ENCODE measurements around the gene OSBPL9.

The OSBPL9 gene

GRCh38 chr1:51671527-51672325, 54.8 kb downstream of the OSBPL9 start:
- no peaks in the 10 kb centered on the region for H3K27me3 ChIP-seq (ENCODE audit: insufficient read depth, poor library complexity, severe bottlenecking)
- H3K9me3 ChIP-seq (ENCODE audit: severe bottlenecking), result no peaks in the 10 kb centered on the region
- H3K4me1 ChIP-seq (ENCODE audit: insufficient read depth, poor library complexity, severe bottlenecking), result peaks cover 7% of the 10 kb centered on the region
- ATAC-seq (ENCODE audit: low read depth) (peak; percentile 40; the same call in 2 of the 3 replicates), DNase-seq (ENCODE audit: low spot score) (no peak)
- peaks cover 4% of the 10 kb centered on the region; the same call in 1 of the 2 replicates for H3K36me3 ChIP-seq (ENCODE audit: low read depth)
- H3K4me3 ChIP-seq (ENCODE audit: severe bottlenecking), result no peak overlapping the region
- TF ChIP-seq, protein P1, sequence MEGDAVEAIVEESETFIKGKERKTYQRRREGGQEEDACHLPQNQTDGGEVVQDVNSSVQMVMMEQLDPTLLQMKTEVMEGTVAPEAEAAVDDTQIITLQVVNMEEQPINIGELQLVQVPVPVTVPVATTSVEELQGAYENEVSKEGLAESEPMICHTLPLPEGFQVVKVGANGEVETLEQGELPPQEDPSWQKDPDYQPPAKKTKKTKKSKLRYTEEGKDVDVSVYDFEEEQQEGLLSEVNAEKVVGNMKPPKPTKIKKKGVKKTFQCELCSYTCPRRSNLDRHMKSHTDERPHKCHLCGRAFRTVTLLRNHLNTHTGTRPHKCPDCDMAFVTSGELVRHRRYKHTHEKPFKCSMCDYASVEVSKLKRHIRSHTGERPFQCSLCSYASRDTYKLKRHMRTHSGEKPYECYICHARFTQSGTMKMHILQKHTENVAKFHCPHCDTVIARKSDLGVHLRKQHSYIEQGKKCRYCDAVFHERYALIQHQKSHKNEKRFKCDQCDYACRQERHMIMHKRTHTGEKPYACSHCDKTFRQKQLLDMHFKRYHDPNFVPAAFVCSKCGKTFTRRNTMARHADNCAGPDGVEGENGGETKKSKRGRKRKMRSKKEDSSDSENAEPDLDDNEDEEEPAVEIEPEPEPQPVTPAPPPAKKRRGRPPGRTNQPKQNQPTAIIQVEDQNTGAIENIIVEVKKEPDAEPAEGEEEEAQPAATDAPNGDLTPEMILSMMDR (IDR thresholded peaks at IDR 0.05; ENCODE audit: poor library complexity, severe bottlenecking), result no peak
- no peak overlapping the region for H3K27ac ChIP-seq (ENCODE audit: poor library complexity, severe bottlenecking)

DNA sequence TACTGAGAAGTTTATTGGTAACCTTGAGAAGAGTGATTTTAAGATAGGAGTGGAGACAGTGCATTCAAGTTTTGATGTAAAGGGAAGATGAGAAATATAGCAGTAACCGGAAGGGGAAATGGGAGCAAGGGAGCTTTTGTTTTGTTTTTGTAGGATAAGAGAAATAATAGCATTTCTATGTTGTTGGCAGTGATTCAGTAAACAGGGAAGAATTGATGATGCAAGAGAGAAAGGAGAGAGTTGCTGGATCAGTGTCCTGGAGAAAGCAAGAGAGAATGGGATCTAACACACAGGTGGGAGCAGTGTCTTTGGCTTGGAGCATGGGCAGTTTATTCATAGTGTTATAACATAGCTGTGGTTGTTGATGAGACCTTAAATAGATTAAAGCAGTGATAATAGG, 56.4 kb downstream of the OSBPL9 start:
- DNase-seq (ENCODE audit: low spot score), result no peak
- peaks cover 7% of the 10 kb centered on the region for H3K4me1 ChIP-seq (ENCODE audit: insufficient read depth, poor library complexity, severe bottlenecking)
- no peak for ATAC-seq (ENCODE audit: low read depth)
- H3K27me3 ChIP-seq (ENCODE audit: insufficient read depth, poor library complexity, severe bottlenecking), result no peaks in the 10 kb centered on the region
- TF ChIP-seq, protein P1 (IDR thresholded peaks at IDR 0.05; ENCODE audit: poor library complexity, severe bottlenecking), result no peak
- H3K27ac ChIP-seq (ENCODE audit: poor library complexity, severe bottlenecking), result no peak overlapping the region
- H3K9me3 ChIP-seq (ENCODE audit: severe bottlenecking), result no peaks in the 10 kb centered on the region
- H3K36me3 ChIP-seq (ENCODE audit: low read depth), result peaks cover 4% of the 10 kb centered on the region; the same call in 1 of the 2 replicates
- H3K4me3 ChIP-seq (ENCODE audit: severe bottlenecking), result no peak overlapping the region

- Histone ChIP-seq H3K9me3 (ENCODE audit: severe bottlenecking) (no peaks in the 10 kb centered on the region), H3K27me3 (ENCODE audit: insufficient read depth, poor library complexity, severe bottlenecking) (no peaks in the 10 kb centered on the region), H3K36me3 (ENCODE audit: low read depth) (no peaks in the 10 kb centered on the region; the same call in 1 of the 2 replicates), H3K27ac (ENCODE audit: poor library complexity, severe bottlenecking) (no peak overlapping the region), H3K4me1 (ENCODE audit: insufficient read depth, poor library complexity, severe bottlenecking) (peaks cover 14% of the 10 kb centered on the region), H3K4me3 (ENCODE audit: severe bottlenecking) (no peak overlapping the region)
- ATAC-seq (ENCODE audit: low read depth) (peak; percentile 66; the same call in 2 of the 3 replicates), DNase-seq (ENCODE audit: low spot score) (no peak)
- TF ChIP-seq, protein P1 (IDR thresholded peaks at IDR 0.05; ENCODE audit: poor library complexity, severe bottlenecking), result no peak
Measured at GRCh38 chr1:51675177-51675780, 58.4 kb downstream of the OSBPL9 start.

DNA sequence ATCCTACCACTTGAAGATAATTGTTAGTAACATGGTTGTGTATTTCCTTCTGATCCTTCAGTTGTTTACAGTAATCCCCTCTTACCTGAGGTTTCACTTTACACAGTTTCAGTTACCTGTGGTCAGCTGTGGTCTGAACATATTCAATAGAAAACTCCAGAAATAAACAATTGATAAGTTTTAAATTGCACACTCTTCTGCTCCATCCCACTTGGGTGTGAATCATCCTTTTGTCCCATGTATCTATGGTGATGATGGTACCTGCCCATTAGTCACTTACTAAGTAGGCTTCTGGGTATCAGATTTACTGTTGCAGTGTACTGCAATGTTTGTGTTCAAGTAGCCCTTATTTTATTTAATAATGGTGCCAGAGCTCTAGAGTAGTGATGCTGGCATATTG, 62.5 kb downstream of the OSBPL9 start:
- no peak for DNase-seq (ENCODE audit: low spot score)
- Histone ChIP-seq H3K4me3 (ENCODE audit: severe bottlenecking) (no peak overlapping the region), H3K27ac (ENCODE audit: poor library complexity, severe bottlenecking) (no peak overlapping the region), H3K9me3 (ENCODE audit: severe bottlenecking) (no peaks in the 10 kb centered on the region), H3K36me3 (ENCODE audit: low read depth) (no peaks in the 10 kb centered on the region), H3K27me3 (ENCODE audit: insufficient read depth, poor library complexity, severe bottlenecking) (no peaks in the 10 kb centered on the region), H3K4me1 (ENCODE audit: insufficient read depth, poor library complexity, severe bottlenecking) (peaks cover 14% of the 10 kb centered on the region)
- TF ChIP-seq, protein P1 (IDR thresholded peaks at IDR 0.05; ENCODE audit: poor library complexity, severe bottlenecking), result no peak
- peak; percentile 94 for ATAC-seq (ENCODE audit: low read depth)

Data from RWPE2 (cell line).